GM12878 (cell line): Measurements from ENCODE around the gene TMTC1. TPM values are rescaled to one million over a fixed set of nuclear protein-coding genes. Genes with fewer than 3 reads are reported as not detected.

Source experiments
- ATAC-seq: fragments of 200-7000 bp; cut with Tn5 transposase; 3 replicates; pipeline ENCODE4 v1.9.1; 2020; ENCODE audit warnings: mild to moderate bottlenecking, moderate library complexity
- BruUV-seq: library from RNA; stranded (reverse); fragments of 400-500 nt; replicated peaks from 2 replicates; lab custom pipeline; 2021; lab: Mats Ljungman, UMichigan
- CTCF ChIA-PET: fragments of 300-600 bp; sonication (Branson Sonifier 250); formaldehyde crosslinking; extraction: SDS; loops from one replicate; lab custom pipeline; 2021; ENCODE audit warnings: inconsistent platforms; lab: Yijun Ruan, JAX
- POLR2A ChIA-PET: fragments of 350-600 bp; formaldehyde crosslinking; extraction: SDS; loops from one replicate; lab custom pipeline; 2021; ENCODE audit warnings: inconsistent platforms; lab: Charles Lee
- RAD21 ChIA-PET: fragments of 300-600 bp; sonication (Branson Sonifier 250); formaldehyde crosslinking; loops from one replicate; lab custom pipeline; 2023; ENCODE audit warnings: antibody characterized with exemption; ENCODE audit not compliant: unreplicated experiment; lab: Charles Lee
- SMC1A ChIA-PET: fragments of 300-600 bp; sonication (Branson Sonifier 250); formaldehyde crosslinking; loops from one replicate; lab custom pipeline; 2023; ENCODE audit not compliant: unreplicated experiment, uncharacterized antibody; lab: Charles Lee
- DNase-seq: peaks from one replicate; pipeline ENCODE4 v3.0.0-alpha.2; 2011; ENCODE audit warnings: low read depth, low spot score
- FAIRE-seq: peaks from 3 replicates; lab custom pipeline; 2011; peaks lifted over from hg19 to GRCh38; lab: Jason Lieb, UNC
- H2AFZ ChIP-seq: 2 replicates; pipeline ENCODE4 v1.6.0; 2011; ENCODE audit warnings: low read depth, low read length, control low read depth; ENCODE audit not compliant: control insufficient read depth
- H3K27ac ChIP-seq: 2 replicates; pipeline ENCODE4 v1.5.1; 2011; ENCODE audit warnings: control low read depth; ENCODE audit not compliant: control insufficient read depth, insufficient read depth
- H3K27me3 ChIP-seq, 2 experiments: replicated peaks in 1 of 2; 2 replicates each; pipeline versions ENCODE4 v1.6.0 to v1.6.1; 2011; ENCODE audit warnings: low read length in 1 of 2; ENCODE audit not compliant: control insufficient read depth in 2 of 2, insufficient read depth in 2 of 2
- H3K36me3 ChIP-seq, 2 experiments: 2 replicates each; pipeline ENCODE4 v1.5.1; 2011; ENCODE audit warnings: low read length in 1 of 2; ENCODE audit not compliant: control insufficient read depth in 2 of 2, insufficient read depth in 2 of 2
- H3K4me1 ChIP-seq: 2 replicates; pipeline ENCODE4 v1.6.1; 2011; ENCODE audit warnings: mild to moderate bottlenecking, low read length, moderate library complexity, mixed read lengths; ENCODE audit not compliant: control insufficient read depth, insufficient read depth
- H3K4me2 ChIP-seq: 2 replicates; pipeline ENCODE4 v1.6.0; 2011; ENCODE audit warnings: control low read depth; ENCODE audit not compliant: control insufficient read depth, insufficient read depth
- H3K4me3 ChIP-seq: fragments of 200-600 bp; sonication (generic); 2 replicates; pipeline ENCODE4 v1.5.1; 2016
- H3K79me2 ChIP-seq: 2 replicates; pipeline ENCODE4 v1.6.0; 2011; ENCODE audit warnings: low read length; ENCODE audit not compliant: control insufficient read depth, insufficient read depth
- H3K9ac ChIP-seq: 2 replicates; pipeline ENCODE4 v1.8.0; 2011; ENCODE audit warnings: low read length, control low read depth, mixed read lengths; ENCODE audit not compliant: control insufficient read depth, insufficient read depth
- H3K9me3 ChIP-seq: replicated peaks from 3 replicates; pipeline ENCODE4 v1.5.1; 2011; ENCODE audit warnings: mild to moderate bottlenecking, low read length; ENCODE audit not compliant: control insufficient read depth, insufficient read depth
- H4K20me1 ChIP-seq: 2 replicates; pipeline ENCODE4 v1.6.0; 2011; ENCODE audit not compliant: control insufficient read depth, insufficient read depth
- ATF2 ChIP-seq: IDR thresholded peaks from 2 replicates; pipeline ENCODE4 v1.6.1; 2012; ENCODE audit warnings: low read length, inconsistent platforms
- NRF1 ChIP-seq: conservative IDR thresholded peaks from 2 replicates; pipeline ENCODE4 v1.6.1; 2011; ENCODE audit warnings: mild to moderate bottlenecking, low read depth, low read length, improper control_type of control experiment
- RBBP5 ChIP-seq: fragments of 200-600 bp; sonication (generic); conservative IDR thresholded peaks from 2 replicates; pipeline ENCODE4 v1.6.1; 2016
- ZNF207 ChIP-seq: fragments of 450-650 bp; IDR thresholded peaks from 2 replicates; pipeline ENCODE4 v1.6.1; 2014; ENCODE audit warnings: antibody characterized with exemption, mild to moderate bottlenecking, borderline replicate concordance
- WGBS: methylation state at CpG from one replicate; pipeline ENCODE4 v1.1.6; 2016; ENCODE audit warnings: low lambda C conversion rate; ENCODE audit not compliant: insufficient replicate concordance, insufficient coverage; ENCODE audit errors: missing lambda C conversion rate; 5-methylcytosine and 5-hydroxymethylcytosine counted together
- in situ Hi-C: fragments of 300-500 bp; cut with MboI; formaldehyde crosslinking; loops from 9 replicates; pipeline ENCODE4 v1.14.3; 2018; ENCODE audit warnings: mixed read lengths
- intact Hi-C: fragments of 100-400 bp; cut with micrococcal nuclease; formaldehyde crosslinking; loops from one replicate; pipeline ENCODE4 v1.14.2; 2022; ENCODE audit not compliant: unreplicated experiment
- polyA plus RNA-seq, 11 experiments: library from polyadenylated mRNA; depleted of rRNA in 4 of 11; unstranded in 6 of 11; stranded (reverse) in 5 of 11; fragments of >200 nt; fragmentation: Nextera tagmentation in 4 of 11; fragmentation: Illumina TruSeq in 1 of 11; extraction: Ambion mirVana in 4 of 11; extraction: Trizol in 1 of 11; gene quantifications; 1 replicate in 1 of 11; 2 replicates in 10 of 11; pipeline versions ENCODE4 v1.2.1 to v1.2.3, GENCODE V29; 2011 to 2016; ENCODE audit warnings: inconsistent platforms in 2 of 11, missing spikeins in 2 of 11, low read depth in 1 of 11
- total RNA-seq, 4 experiments: library from RNA; depleted of rRNA in 3 of 4; stranded (reverse); fragments of >200 nt in 3 of 4; fragmentation: Illumina TruSeq in 1 of 4; extraction: Trizol in 1 of 4; gene quantifications; 2 replicates each; pipeline versions ENCODE4 v1.2.1 to v1.2.3, GENCODE V29; 2013 to 2021
- TF ChIP-seq, protein P1 (sequence below): fragments of 450-650 bp; IDR thresholded peaks from 2 replicates; pipeline ENCODE4 v1.6.1; 2016; ENCODE audit warnings: mild to moderate bottlenecking, moderate library complexity, borderline replicate concordance

TMTC1 gene
- total and polyA plus RNA-seq, 10 of the 15 experiments (the other 5 are each of a cell fraction or from before 2014, with no cell fraction given): 0.10 to 20.9 (median 0.57) TPM

GRCh38 chr12:29599381-29599780 lies 184.4 kb downstream of the TMTC1 start (continued):
- TF ChIP-seq, protein P1, sequence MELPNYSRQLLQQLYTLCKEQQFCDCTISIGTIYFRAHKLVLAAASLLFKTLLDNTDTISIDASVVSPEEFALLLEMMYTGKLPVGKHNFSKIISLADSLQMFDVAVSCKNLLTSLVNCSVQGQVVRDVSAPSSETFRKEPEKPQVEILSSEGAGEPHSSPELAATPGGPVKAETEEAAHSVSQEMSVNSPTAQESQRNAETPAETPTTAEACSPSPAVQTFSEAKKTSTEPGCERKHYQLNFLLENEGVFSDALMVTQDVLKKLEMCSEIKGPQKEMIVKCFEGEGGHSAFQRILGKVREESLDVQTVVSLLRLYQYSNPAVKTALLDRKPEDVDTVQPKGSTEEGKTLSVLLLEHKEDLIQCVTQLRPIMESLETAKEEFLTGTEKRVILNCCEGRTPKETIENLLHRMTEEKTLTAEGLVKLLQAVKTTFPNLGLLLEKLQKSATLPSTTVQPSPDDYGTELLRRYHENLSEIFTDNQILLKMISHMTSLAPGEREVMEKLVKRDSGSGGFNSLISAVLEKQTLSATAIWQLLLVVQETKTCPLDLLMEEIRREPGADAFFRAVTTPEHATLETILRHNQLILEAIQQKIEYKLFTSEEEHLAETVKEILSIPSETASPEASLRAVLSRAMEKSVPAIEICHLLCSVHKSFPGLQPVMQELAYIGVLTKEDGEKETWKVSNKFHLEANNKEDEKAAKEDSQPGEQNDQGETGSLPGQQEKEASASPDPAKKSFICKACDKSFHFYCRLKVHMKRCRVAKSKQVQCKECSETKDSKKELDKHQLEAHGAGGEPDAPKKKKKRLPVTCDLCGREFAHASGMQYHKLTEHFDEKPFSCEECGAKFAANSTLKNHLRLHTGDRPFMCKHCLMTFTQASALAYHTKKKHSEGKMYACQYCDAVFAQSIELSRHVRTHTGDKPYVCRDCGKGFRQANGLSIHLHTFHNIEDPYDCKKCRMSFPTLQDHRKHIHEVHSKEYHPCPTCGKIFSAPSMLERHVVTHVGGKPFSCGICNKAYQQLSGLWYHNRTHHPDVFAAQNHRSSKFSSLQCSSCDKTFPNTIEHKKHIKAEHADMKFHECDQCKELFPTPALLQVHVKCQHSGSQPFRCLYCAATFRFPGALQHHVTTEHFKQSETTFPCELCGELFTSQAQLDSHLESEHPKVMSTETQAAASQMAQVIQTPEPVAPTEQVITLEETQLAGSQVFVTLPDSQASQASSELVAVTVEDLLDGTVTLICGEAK: no peak
- TF ChIP-seq ZNF207 (no peak), RBBP5 (no peak), NRF1 (no peak)

DNA sequence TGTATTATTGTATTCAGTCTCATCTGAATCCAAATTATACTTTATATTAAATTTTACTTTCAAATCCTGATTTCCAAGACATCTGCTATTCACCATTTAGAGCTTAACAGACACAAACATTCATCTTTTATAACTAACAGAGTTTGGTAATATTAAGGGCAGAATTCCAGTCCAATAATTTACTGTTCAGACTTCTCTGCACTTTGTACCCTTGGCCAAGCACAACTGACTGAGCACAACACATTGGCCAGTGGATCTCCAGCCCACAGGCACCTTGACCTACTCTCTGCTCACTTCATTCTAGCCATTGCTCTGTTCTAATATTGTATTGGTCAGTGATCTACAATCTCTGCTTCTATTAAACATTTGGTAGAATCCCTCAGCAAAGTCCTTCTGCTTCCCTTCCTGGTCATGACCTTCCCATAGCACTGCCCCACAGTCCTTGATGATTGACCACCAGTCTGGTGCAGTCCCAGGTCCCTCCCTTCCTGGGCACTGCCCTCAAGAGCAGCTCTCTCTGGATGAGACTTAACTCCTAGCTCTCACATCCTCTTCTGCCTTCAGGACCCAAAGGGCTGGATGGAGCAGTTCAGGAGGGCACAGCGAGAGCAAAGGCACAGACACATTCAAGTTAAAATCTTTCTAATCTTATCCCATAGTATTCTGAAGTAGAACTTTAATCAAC lies 188.5 kb downstream of the TMTC1 start:
- H3K79me2 ChIP-seq: no peaks in the 10 kb centered on the region
- no peak for ATAC-seq
- in situ Hi-C loops: no loop called here
- no peaks in the 10 kb centered on the region for H3K36me3 ChIP-seq
- SMC1A ChIA-PET: interaction anchor here (0.7 to 2.2 kb wide), 8 partner anchors 12 to 97 kb away, joined by 3 to 6 read pairs (median 3); no protein-coding TSS in a partner anchor
- no peak overlapping the region for H3K4me2 ChIP-seq
- H3K27me3 ChIP-seq: no peaks in the 10 kb centered on the region
- H3K4me3 ChIP-seq: no peak overlapping the region
- intact Hi-C loops: no loop called here
- no peak overlapping the region for H3K27ac ChIP-seq
- 16% methylated on average over 1 of the region's 1 CpG for WGBS
- no peak for DNase-seq
- no TSS peak for BruUV-seq
- no peaks in the 10 kb centered on the region for H4K20me1 ChIP-seq
- TF ChIP-seq ATF2: no peak
- TF ChIP-seq, all 136 proteins: peak for 0
- no peak for FAIRE-seq
- H3K9me3 ChIP-seq: no peaks in the 10 kb centered on the region
- no peak overlapping the region for H3K9ac ChIP-seq
- RAD21 ChIA-PET: interaction anchor here (1.0 kb wide), 1 partner anchor 25 kb away, joined by 4 read pairs; no protein-coding TSS in a partner anchor
- H2AFZ ChIP-seq: no peak overlapping the region
- CTCF ChIA-PET: interaction anchor here (1.4 kb wide), 1 partner anchor 12 kb away, joined by 4 read pairs; no protein-coding TSS in a partner anchor
- H3K4me1 ChIP-seq: no peaks in the 10 kb centered on the region
- POLR2A ChIA-PET: no interaction called here
